Measurements from ENCODE around the gene CYREN. TPM values are rescaled to one million over a fixed set of nuclear protein-coding genes. Genes with fewer than 3 reads are reported as not detected.

Gene CYREN
- polyA plus RNA-seq, 1 donor (not counting 4 experiments of a cell fraction or from before 2014, with no cell fraction given) = 41.7 TPM

GRCh38 chr7:135209225-135209834, 38.8 kb upstream of the CYREN start:
- peaks cover under 1 to 5% of the 10 kb centered on the region in 2 experiments for H3K36me3 ChIP-seq (ENCODE audit: control insufficient read depth in 2 of 2, extremely low read depth in 1 of 2, insufficient read depth in 2 of 2, low read length in 2 of 2)
- H3K4me1 ChIP-seq (ENCODE audit: control insufficient read depth, extremely low read depth, insufficient read depth, low read length) = peaks cover 39% of the 10 kb centered on the region
- peak overlapping the region; percentile 42 for H3K4me2 ChIP-seq (ENCODE audit: control insufficient read depth, extremely low read depth, insufficient read depth, low read depth, low read length)
- H3K9me1 ChIP-seq (ENCODE audit: control insufficient read depth, extremely low read depth, insufficient read depth, low read length) = no peaks in the 10 kb centered on the region
- TF ChIP-seq EZH2 (IDR thresholded peaks at IDR 0.05; ENCODE audit: low read length) = no peak
- TF ChIP-seq, protein P1, sequence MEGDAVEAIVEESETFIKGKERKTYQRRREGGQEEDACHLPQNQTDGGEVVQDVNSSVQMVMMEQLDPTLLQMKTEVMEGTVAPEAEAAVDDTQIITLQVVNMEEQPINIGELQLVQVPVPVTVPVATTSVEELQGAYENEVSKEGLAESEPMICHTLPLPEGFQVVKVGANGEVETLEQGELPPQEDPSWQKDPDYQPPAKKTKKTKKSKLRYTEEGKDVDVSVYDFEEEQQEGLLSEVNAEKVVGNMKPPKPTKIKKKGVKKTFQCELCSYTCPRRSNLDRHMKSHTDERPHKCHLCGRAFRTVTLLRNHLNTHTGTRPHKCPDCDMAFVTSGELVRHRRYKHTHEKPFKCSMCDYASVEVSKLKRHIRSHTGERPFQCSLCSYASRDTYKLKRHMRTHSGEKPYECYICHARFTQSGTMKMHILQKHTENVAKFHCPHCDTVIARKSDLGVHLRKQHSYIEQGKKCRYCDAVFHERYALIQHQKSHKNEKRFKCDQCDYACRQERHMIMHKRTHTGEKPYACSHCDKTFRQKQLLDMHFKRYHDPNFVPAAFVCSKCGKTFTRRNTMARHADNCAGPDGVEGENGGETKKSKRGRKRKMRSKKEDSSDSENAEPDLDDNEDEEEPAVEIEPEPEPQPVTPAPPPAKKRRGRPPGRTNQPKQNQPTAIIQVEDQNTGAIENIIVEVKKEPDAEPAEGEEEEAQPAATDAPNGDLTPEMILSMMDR (optimal IDR thresholded peaks at IDR 0.05 in 1 of 3, IDR thresholded peaks at IDR 0.05 in 1 of 3, conservative IDR thresholded peaks at IDR 0.05 in 1 of 3; ENCODE audit: extremely low read depth in 1 of 3, insufficient read depth in 2 of 3, low read length in 3 of 3) = no peak
- H3K9ac ChIP-seq (ENCODE audit: control insufficient read depth, extremely low read depth, insufficient read depth, low read length) = no peak overlapping the region
- no peaks in the 10 kb centered on the region for H4K20me1 ChIP-seq (ENCODE audit: control insufficient read depth, extremely low read depth, insufficient read depth, low read length)
- no peaks in the 10 kb centered on the region for H3K27me3 ChIP-seq (ENCODE audit: control insufficient read depth, extremely low read depth, insufficient read depth, low read length)
- H3K27ac ChIP-seq (ENCODE audit: control insufficient read depth, insufficient read depth, low read length) = no peak overlapping the region
- dilution Hi-C loops (cut with MboI; ENCODE audit: extremely low pct_ligation_motif_present, low sequenced_read_pairs) = no loop called here
- no peak overlapping the region for H2AFZ ChIP-seq (ENCODE audit: control insufficient read depth, low read length)
- H3K4me3 ChIP-seq (ENCODE audit: control insufficient read depth in 2 of 3, extremely low read depth in 1 of 3, insufficient read depth in 2 of 3, low read depth in 1 of 3, low read length in 3 of 3) = no peak overlapping the region
- DNase-seq (ENCODE audit: low read depth, low spot score) = no peak
- no peaks in the 10 kb centered on the region for H3K9me3 ChIP-seq (ENCODE audit: control insufficient read depth, low read depth, low read length)
- FAIRE-seq = no peak
- peaks cover 31% of the 10 kb centered on the region for H3K79me2 ChIP-seq (ENCODE audit: control insufficient read depth, insufficient read depth, low read length)

DNA sequence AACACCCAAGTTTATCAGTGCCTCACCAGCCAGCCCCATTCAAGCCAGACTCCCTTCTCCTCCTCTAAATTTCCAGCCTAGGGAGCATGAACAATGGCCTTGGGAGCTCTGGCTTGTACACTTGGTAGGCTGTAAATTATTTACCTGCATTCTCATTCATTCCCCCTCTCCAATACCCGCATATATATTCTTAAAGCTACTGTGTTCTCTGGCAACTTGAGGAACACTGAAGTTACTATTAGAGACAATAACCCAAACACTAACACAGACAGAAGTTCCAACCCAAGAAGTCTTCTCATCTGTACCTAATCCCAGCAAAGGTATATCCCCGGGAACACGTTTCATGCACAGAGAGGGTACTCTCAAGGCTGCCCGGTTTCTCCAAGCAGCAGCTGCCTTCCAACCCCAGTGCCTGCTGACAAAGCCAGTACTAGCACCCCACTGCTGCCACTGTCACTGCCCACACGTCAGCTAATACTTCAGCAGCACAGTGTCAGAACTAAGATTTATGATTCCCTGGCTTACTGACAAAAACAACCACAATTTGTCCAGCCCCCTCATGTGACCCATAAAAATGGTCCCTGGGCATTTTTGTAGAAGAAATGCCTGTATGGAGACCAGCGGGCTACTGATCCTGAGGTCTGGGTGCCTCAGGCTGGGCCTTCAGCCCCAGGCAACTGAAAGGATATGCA, 37.7 kb upstream of the CYREN start:
- H4K20me1 ChIP-seq (ENCODE audit: control insufficient read depth, extremely low read depth, insufficient read depth, low read length) = no peaks in the 10 kb centered on the region
- H3K9me3 ChIP-seq (ENCODE audit: control insufficient read depth, low read depth, low read length) = no peaks in the 10 kb centered on the region
- no peaks in the 10 kb centered on the region for H3K9me1 ChIP-seq (ENCODE audit: control insufficient read depth, extremely low read depth, insufficient read depth, low read length)
- peaks cover 6 to 11% of the 10 kb centered on the region in 2 experiments for H3K36me3 ChIP-seq (ENCODE audit: control insufficient read depth in 2 of 2, extremely low read depth in 1 of 2, insufficient read depth in 2 of 2, low read length in 2 of 2)
- no peak overlapping the region for H2AFZ ChIP-seq (ENCODE audit: control insufficient read depth, low read length)
- H3K4me1 ChIP-seq (ENCODE audit: control insufficient read depth, extremely low read depth, insufficient read depth, low read length) = peaks cover 37% of the 10 kb centered on the region
- H3K4me3 ChIP-seq (ENCODE audit: control insufficient read depth in 2 of 3, extremely low read depth in 1 of 3, insufficient read depth in 2 of 3, low read depth in 1 of 3, low read length in 3 of 3) = no peak overlapping the region
- TF ChIP-seq, protein P1 (optimal IDR thresholded peaks at IDR 0.05 in 1 of 3, IDR thresholded peaks at IDR 0.05 in 1 of 3, conservative IDR thresholded peaks at IDR 0.05 in 1 of 3; ENCODE audit: extremely low read depth in 1 of 3, insufficient read depth in 2 of 3, low read length in 3 of 3) = no peak
- no peak for TF ChIP-seq EZH2 (IDR thresholded peaks at IDR 0.05; ENCODE audit: low read length)
- H3K27me3 ChIP-seq (ENCODE audit: control insufficient read depth, extremely low read depth, insufficient read depth, low read length) = no peaks in the 10 kb centered on the region
- no peak for DNase-seq (ENCODE audit: low read depth, low spot score)
- H3K9ac ChIP-seq (ENCODE audit: control insufficient read depth, extremely low read depth, insufficient read depth, low read length) = no peak overlapping the region
- peaks cover 37% of the 10 kb centered on the region for H3K79me2 ChIP-seq (ENCODE audit: control insufficient read depth, insufficient read depth, low read length)
- no peak for FAIRE-seq
- H3K4me2 ChIP-seq (ENCODE audit: control insufficient read depth, extremely low read depth, insufficient read depth, low read depth, low read length) = no peak overlapping the region
- dilution Hi-C loops (cut with MboI; ENCODE audit: extremely low pct_ligation_motif_present, low sequenced_read_pairs) = no loop called here
- no peak overlapping the region for H3K27ac ChIP-seq (ENCODE audit: control insufficient read depth, insufficient read depth, low read length)
